ENCODE results near the gene C10orf88. TPM values are rescaled to one million over a fixed set of nuclear protein-coding genes. Genes with fewer than 3 reads are reported as not detected.
A peak's percentile ranks its signal among the peaks of the same experiment; 100 is the strongest.

The C10orf88 gene
- total RNA-seq, result 6.6 TPM
- long read RNA-seq, transcript C10orf88-204 (6 exons, 2,482 nt), result major isoform, 8 of 14 reads
- long read RNA-seq, partial matches to known transcripts, result 3 of 14 reads
- long read RNA-seq, other reads (novel, unspliced or antisense), result 3 of 14 reads

- peak; percentile 97 for DNase-seq (ENCODE audit: low spot score)
- intact Hi-C loops (cut with DNase I), result loop anchor here (1.0 kb wide), 1 partner anchor 54 kb away; the partner anchor contains the start of gene IKZF5
Measured at GRCh38 chr10:122953902-122954730, at the start of gene C10orf88. Gene C10orf88 (minus strand): TSS chr10:122954227. CDS start chr10:122954178, 49 bp downstream.

- DNase-seq (ENCODE audit: low spot score), result no peak
- intact Hi-C loops (cut with DNase I), result no loop called here
Measured at GRCh38 chr10:123001370-123001769, 47.3 kb upstream of the C10orf88 start.

- intact Hi-C loops (cut with DNase I), result no loop called here
- DNase-seq (ENCODE audit: low spot score), result no peak
Measured at GRCh38 chr10:123000155-123000554, 46.1 kb upstream of the C10orf88 start.

GRCh38 chr10:122999347-122999746 lies 45.3 kb upstream of the C10orf88 start:
- DNase-seq (ENCODE audit: low spot score), result no peak
- intact Hi-C loops (cut with DNase I), result no loop called here

GRCh38 chr10:122998934-122999333 lies 44.9 kb upstream of the C10orf88 start:
- DNase-seq (ENCODE audit: low spot score), result no peak
- intact Hi-C loops (cut with DNase I), result no loop called here

- DNase-seq (ENCODE audit: low spot score), result no peak
- intact Hi-C loops (cut with DNase I), result no loop called here
Measured at GRCh38 chr10:122998360-122998917, 44.4 kb upstream of the C10orf88 start.

GRCh38 chr10:122997864-122998263 lies 43.8 kb upstream of the C10orf88 start:
- intact Hi-C loops (cut with DNase I), result no loop called here
- DNase-seq (ENCODE audit: low spot score), result no peak

GRCh38 chr10:122995936-122996335 lies 41.9 kb upstream of the C10orf88 start:
- intact Hi-C loops (cut with DNase I), result no loop called here

GRCh38 chr10:122993797-122994336 lies 39.8 kb upstream of the C10orf88 start:
- no peak for DNase-seq (ENCODE audit: low spot score)
- intact Hi-C loops (cut with DNase I), result no loop called here

More at GRCh38 chr10:122995936-122996335, 41.9 kb upstream of the C10orf88 start:
- DNase-seq (ENCODE audit: low spot score), result no peak

GRCh38 chr10:122992031-122992585 lies 38.1 kb upstream of the C10orf88 start:
- DNase-seq (ENCODE audit: low spot score), result no peak
- intact Hi-C loops (cut with DNase I), result no loop called here

GRCh38 chr10:122990278-122990677 lies 36.3 kb upstream of the C10orf88 start:
- intact Hi-C loops (cut with DNase I), result no loop called here
- no peak for DNase-seq (ENCODE audit: low spot score)

- intact Hi-C loops (cut with DNase I), result no loop called here
- DNase-seq (ENCODE audit: low spot score), result no peak
Measured at GRCh38 chr10:122988501-122988900, 34.5 kb upstream of the C10orf88 start.

- no peak for DNase-seq (ENCODE audit: low spot score)
- intact Hi-C loops (cut with DNase I), result no loop called here
Measured at GRCh38 chr10:122986335-122986734, 32.3 kb upstream of the C10orf88 start.

GRCh38 chr10:122984708-122985107 lies 30.7 kb upstream of the C10orf88 start:
- intact Hi-C loops (cut with DNase I), result no loop called here
- no peak for DNase-seq (ENCODE audit: low spot score)

GRCh38 chr10:122983898-122984297 lies 29.9 kb upstream of the C10orf88 start:
- intact Hi-C loops (cut with DNase I), result no loop called here
- DNase-seq (ENCODE audit: low spot score), result no peak

- intact Hi-C loops (cut with DNase I), result no loop called here
- DNase-seq (ENCODE audit: low spot score), result no peak
Measured at GRCh38 chr10:122981066-122981464, 27.0 kb upstream of the C10orf88 start.

GRCh38 chr10:122980209-122981065 lies 26.4 kb upstream of the C10orf88 start, which contains the start of gene PSTK:
Gene PSTK (plus strand): TSS chr10:122980401. CDS start chr10:122980480, 79 bp downstream.
- intact Hi-C loops (cut with DNase I), result loop anchor here (1.0 kb wide), 1 partner anchor 28 kb away; the partner anchor contains the start of gene IKZF5
- peak; percentile 95 for DNase-seq (ENCODE audit: low spot score)

GRCh38 chr10:122974543-122975064 lies 20.6 kb upstream of the C10orf88 start:
- intact Hi-C loops (cut with DNase I), result no loop called here
- no peak for DNase-seq (ENCODE audit: low spot score)

- intact Hi-C loops (cut with DNase I), result no loop called here
- DNase-seq (ENCODE audit: low spot score), result no peak
Measured at GRCh38 chr10:122974023-122974422, 20.0 kb upstream of the C10orf88 start.
